Ectodermal cell (in vitro differentiated cells): ENCODE results near the gene LCTL. TPM values are rescaled to one million over a fixed set of nuclear protein-coding genes. Genes with fewer than 3 reads are reported as not detected.
A peak's percentile ranks its signal among the peaks of the same experiment; 100 is the strongest.

Experiments used
- H3K27ac ChIP-seq: 2 replicates; pipeline ENCODE4 v1.7.0; 2013; ENCODE audit warnings: mild to moderate bottlenecking, low read depth, low read length; ENCODE audit not compliant: insufficient read depth, poor library complexity, severe bottlenecking
- H3K27me3 ChIP-seq: 2 replicates; pipeline ENCODE4 v1.7.0; 2013; ENCODE audit warnings: mild to moderate bottlenecking, low read length; ENCODE audit not compliant: insufficient read depth, control insufficient read depth, poor library complexity, severe bottlenecking
- H3K36me3 ChIP-seq: one replicate; pipeline ENCODE4 v1.7.0; 2013; ENCODE audit warnings: low read length; ENCODE audit not compliant: control insufficient read depth, insufficient read depth
- H3K4me1 ChIP-seq: one replicate; pipeline ENCODE4 v1.7.0; 2013; ENCODE audit warnings: low read length; ENCODE audit not compliant: control insufficient read depth, insufficient read depth
- H3K4me3 ChIP-seq: 2 replicates; pipeline ENCODE4 v1.7.0; 2013; ENCODE audit warnings: low read depth, low read length, control low read depth; ENCODE audit not compliant: insufficient read depth
- H3K9me3 ChIP-seq: 2 replicates; pipeline ENCODE4 v1.7.0; 2013; ENCODE audit warnings: mild to moderate bottlenecking, low read length, moderate library complexity; ENCODE audit not compliant: control insufficient read depth
- WGBS, 2 experiments: methylation state at CpG; one replicate each; pipeline ENCODE4 v1.1.7; 2013; ENCODE audit warnings: missing lambda C conversion rate in 2 of 2; 5-methylcytosine and 5-hydroxymethylcytosine counted together
- polyA plus RNA-seq, 4 experiments: library from polyadenylated mRNA; stranded (reverse); fragments of 50-300 nt; gene quantifications; one replicate each; pipeline ENCODE4 v1.2.3, GENCODE V29; 2013

Gene LCTL
- 12.1 TPM for polyA plus RNA-seq (2013, experiment 1 of 4)
- 10.4 TPM for polyA plus RNA-seq (2013, experiment 2 of 4)
- polyA plus RNA-seq (2013, experiment 3 of 4): 8.1 TPM
- polyA plus RNA-seq (2013, experiment 4 of 4): 9.7 TPM

GRCh38 chr15:66565741-66566144 lies at the start of gene LCTL:
Gene LCTL (minus strand): TSS chr15:66565998. CDS start chr15:66565365, 633 bp downstream.
- WGBS, 2 experiments: 8% methylated on average over 14 of the region's 14 CpGs
- Histone ChIP-seq H3K4me1 (peaks cover 15% of the 10 kb centered on the region), H3K27ac (peak within 1 kb of the TSS; percentile 11), H3K27me3 (no peaks in the 10 kb centered on the region), H3K36me3 (no peaks in the 10 kb centered on the region), H3K9me3 (no peaks in the 10 kb centered on the region), H3K4me3 (peak within 1 kb of the TSS; percentile 23)

- no peaks in the 10 kb centered on the region for H3K36me3 ChIP-seq
- peaks cover 5% of the 10 kb centered on the region for H3K4me1 ChIP-seq
- 89% methylated on average over 8 of the region's 8 CpGs for WGBS, 2 experiments
- no peaks in the 10 kb centered on the region for H3K27me3 ChIP-seq
- no peaks in the 10 kb centered on the region for H3K9me3 ChIP-seq
- H3K4me3 ChIP-seq: no peak overlapping the region
- no peak overlapping the region for H3K27ac ChIP-seq
Measured at GRCh38 chr15:66614951-66615760, 49.4 kb upstream of the LCTL start.

- WGBS, 2 experiments: 96 to 97% methylated on average over 5 of the region's 5 CpGs
- no peaks in the 10 kb centered on the region for H3K36me3 ChIP-seq
- H3K4me1 ChIP-seq: peaks cover 2% of the 10 kb centered on the region
- H3K9me3 ChIP-seq: no peaks in the 10 kb centered on the region
- no peak overlapping the region for H3K4me3 ChIP-seq
- H3K27ac ChIP-seq: no peak overlapping the region
- H3K27me3 ChIP-seq: no peaks in the 10 kb centered on the region
Measured at GRCh38 chr15:66614456-66614855, 48.7 kb upstream of the LCTL start.

- no peaks in the 10 kb centered on the region for H3K36me3 ChIP-seq
- no peaks in the 10 kb centered on the region for H3K27me3 ChIP-seq
- 91 to 96% methylated on average over 3 of the region's 3 CpGs for WGBS, 2 experiments
- no peaks in the 10 kb centered on the region for H3K9me3 ChIP-seq
- H3K27ac ChIP-seq: no peak overlapping the region
- no peaks in the 10 kb centered on the region for H3K4me1 ChIP-seq
- no peak overlapping the region for H3K4me3 ChIP-seq
Measured at GRCh38 chr15:66613743-66614142, 47.9 kb upstream of the LCTL start.

GRCh38 chr15:66611257-66612053 lies 45.7 kb upstream of the LCTL start:
- Histone ChIP-seq H3K27me3 (no peaks in the 10 kb centered on the region), H3K4me3 (no peak overlapping the region), H3K9me3 (no peaks in the 10 kb centered on the region), H3K4me1 (no peaks in the 10 kb centered on the region), H3K27ac (no peak overlapping the region), H3K36me3 (no peaks in the 10 kb centered on the region)
- WGBS, 2 experiments: 87 to 88% methylated on average over 13 of the region's 13 CpGs

GRCh38 chr15:66609876-66610275 lies 44.1 kb upstream of the LCTL start:
- no peaks in the 10 kb centered on the region for H3K27me3 ChIP-seq
- no peaks in the 10 kb centered on the region for H3K4me1 ChIP-seq
- 66 to 70% methylated on average over 5 of the region's 5 CpGs for WGBS, 2 experiments
- H3K27ac ChIP-seq: no peak overlapping the region
- no peaks in the 10 kb centered on the region for H3K9me3 ChIP-seq
- no peak overlapping the region for H3K4me3 ChIP-seq
- H3K36me3 ChIP-seq: no peaks in the 10 kb centered on the region

GRCh38 chr15:66608881-66609280 lies 43.1 kb upstream of the LCTL start:
- no peaks in the 10 kb centered on the region for H3K9me3 ChIP-seq
- WGBS, 2 experiments: 91 to 94% methylated on average over 1 to 2 of the region's 2 CpGs
- H3K36me3 ChIP-seq: no peaks in the 10 kb centered on the region

GRCh38 chr15:66608159-66608558 lies 42.4 kb upstream of the LCTL start:
- Histone ChIP-seq H3K36me3 (no peaks in the 10 kb centered on the region), H3K9me3 (no peaks in the 10 kb centered on the region), H3K27ac (no peak overlapping the region), H3K4me1 (no peaks in the 10 kb centered on the region), H3K4me3 (no peak overlapping the region), H3K27me3 (no peaks in the 10 kb centered on the region)
- WGBS, 2 experiments: 91 to 94% methylated on average over 3 of the region's 3 CpGs

More at GRCh38 chr15:66608881-66609280, 43.1 kb upstream of the LCTL start:
- no peak overlapping the region for H3K27ac ChIP-seq
- no peak overlapping the region for H3K4me3 ChIP-seq
- H3K4me1 ChIP-seq: no peaks in the 10 kb centered on the region
- H3K27me3 ChIP-seq: no peaks in the 10 kb centered on the region

- H3K4me1 ChIP-seq: no peaks in the 10 kb centered on the region
- WGBS, 2 experiments: 39 to 45% methylated on average over 12 to 14 of the region's 14 CpGs
- H3K36me3 ChIP-seq: no peaks in the 10 kb centered on the region
- H3K9me3 ChIP-seq: no peaks in the 10 kb centered on the region
- H3K27ac ChIP-seq: no peak overlapping the region
- no peaks in the 10 kb centered on the region for H3K27me3 ChIP-seq
- no peak overlapping the region for H3K4me3 ChIP-seq
Measured at GRCh38 chr15:66603301-66604179, 37.7 kb upstream of the LCTL start.
